NT2/D1 (cell line): ENCODE data around the gene RNF13.
"Not testable (repeated sequence)": the region's sequence is repeated elsewhere in the genome, so short reads cannot be mapped to it uniquely, and the experiment has no call there.

Source experiments
- DNase-seq: peaks from one replicate; pipeline ENCODE4 v3.0.0-alpha.2; 2011; ENCODE audit warnings: low read depth, low spot score
- H3K27me3 ChIP-seq: 2 replicates; pipeline ENCODE4 v1.6.0; 2011; ENCODE audit warnings: mild to moderate bottlenecking; ENCODE audit not compliant: insufficient read length, insufficient read depth
- H3K36me3 ChIP-seq: 2 replicates; pipeline ENCODE4 v1.6.1; 2011; ENCODE audit warnings: mild to moderate bottlenecking, low read length, mixed read lengths; ENCODE audit not compliant: insufficient read depth, insufficient read length
- H3K4me1 ChIP-seq: 2 replicates; pipeline ENCODE4 v1.5.1; 2011; ENCODE audit not compliant: insufficient read depth, insufficient read length
- H3K4me3 ChIP-seq: 2 replicates; pipeline ENCODE4 v1.5.1; 2011; ENCODE audit warnings: low read depth; ENCODE audit not compliant: insufficient read length
- H3K9ac ChIP-seq: 2 replicates; pipeline ENCODE4 v1.6.0; 2011; ENCODE audit warnings: low read depth; ENCODE audit not compliant: insufficient read length
- H3K9me3 ChIP-seq: 2 replicates; pipeline ENCODE4 v1.5.1; 2011; ENCODE audit warnings: mild to moderate bottlenecking, low read length; ENCODE audit not compliant: insufficient read depth
- SUZ12 ChIP-seq: IDR thresholded peaks from 2 replicates; pipeline ENCODE4 v1.6.1; 2011; ENCODE audit not compliant: insufficient read length, insufficient read depth; ENCODE audit errors: extremely low read depth
- YY1 ChIP-seq: IDR thresholded peaks from 2 replicates; pipeline ENCODE4 v1.6.1; 2011; ENCODE audit not compliant: insufficient read length, insufficient read depth
- ZNF274 ChIP-seq: IDR thresholded peaks from 2 replicates; pipeline ENCODE4 v1.6.1; 2011; ENCODE audit warnings: mild to moderate bottlenecking, low read depth, low read length

RNF13 gene

GRCh38 chr3:149920119-149920518 is 107.1 kb downstream of the RNF13 start:
- Histone ChIP-seq H3K4me1 (no peaks in the 10 kb centered on the region), H3K9ac (no peak overlapping the region), H3K27me3 (no peaks in the 10 kb centered on the region), H3K4me3 (no peak overlapping the region), H3K9me3 (no peaks in the 10 kb centered on the region), H3K36me3 (peaks cover 4% of the 10 kb centered on the region)
- DNase-seq: no peak
- TF ChIP-seq YY1 (no peak), SUZ12 (no peak), ZNF274 (no peak)

GRCh38 chr3:149933008-149933407 is 120.0 kb downstream of the RNF13 start:
- no peaks in the 10 kb centered on the region for H3K36me3 ChIP-seq
- H3K4me1 ChIP-seq: no peaks in the 10 kb centered on the region
- no peak for TF ChIP-seq YY1
- TF ChIP-seq ZNF274: no peak
- H3K27me3 ChIP-seq: no peaks in the 10 kb centered on the region
- peaks cover 27% of the 10 kb centered on the region; the same call in 1 of the 2 replicates for H3K9me3 ChIP-seq
- DNase-seq: peak; percentile 9
- no peak overlapping the region for H3K9ac ChIP-seq
- H3K4me3 ChIP-seq: no peak overlapping the region

- no peaks in the 10 kb centered on the region for H3K36me3 ChIP-seq
- TF ChIP-seq YY1 (no peak), ZNF274 (no peak), SUZ12 (no peak)
- H3K4me3 ChIP-seq: no peak overlapping the region
- no peaks in the 10 kb centered on the region for H3K27me3 ChIP-seq
- no peak overlapping the region for H3K9ac ChIP-seq
- DNase-seq: no peak
- no peaks in the 10 kb centered on the region for H3K4me1 ChIP-seq
- H3K9me3 ChIP-seq: peaks cover 27% of the 10 kb centered on the region; the same call in 1 of the 2 replicates
Observed at GRCh38 chr3:149933858-149934257, 120.8 kb downstream of the RNF13 start.

DNA sequence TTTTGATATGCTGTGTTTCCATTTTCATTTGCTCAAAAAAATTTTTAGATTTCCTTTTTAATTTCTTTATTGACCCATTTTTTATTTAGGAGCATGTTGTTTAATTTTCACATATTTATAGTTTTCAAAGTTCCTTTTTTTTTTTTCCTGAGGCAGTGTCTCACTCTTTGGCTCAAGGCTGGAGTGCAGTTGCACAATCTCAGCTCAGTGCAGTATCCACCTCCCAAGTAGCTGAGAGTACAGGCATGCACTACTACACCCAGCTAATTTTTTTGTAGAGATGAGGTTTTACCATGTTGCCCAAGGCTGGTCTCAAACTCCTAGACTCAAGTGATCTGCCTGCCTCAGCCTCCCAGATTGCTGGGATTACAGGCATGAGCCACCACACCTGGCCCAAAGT is 121.5 kb downstream of the RNF13 start:
- no peak overlapping the region for H3K4me3 ChIP-seq
- H3K36me3 ChIP-seq: no peaks in the 10 kb centered on the region
- peaks cover 27% of the 10 kb centered on the region; the same call in 1 of the 2 replicates for H3K9me3 ChIP-seq
- H3K27me3 ChIP-seq: no peaks in the 10 kb centered on the region
- no peak for DNase-seq
- no peak overlapping the region for H3K9ac ChIP-seq
- H3K4me1 ChIP-seq: no peaks in the 10 kb centered on the region
- TF ChIP-seq YY1 (no peak), ZNF274 (no peak), SUZ12 (no peak)

DNA sequence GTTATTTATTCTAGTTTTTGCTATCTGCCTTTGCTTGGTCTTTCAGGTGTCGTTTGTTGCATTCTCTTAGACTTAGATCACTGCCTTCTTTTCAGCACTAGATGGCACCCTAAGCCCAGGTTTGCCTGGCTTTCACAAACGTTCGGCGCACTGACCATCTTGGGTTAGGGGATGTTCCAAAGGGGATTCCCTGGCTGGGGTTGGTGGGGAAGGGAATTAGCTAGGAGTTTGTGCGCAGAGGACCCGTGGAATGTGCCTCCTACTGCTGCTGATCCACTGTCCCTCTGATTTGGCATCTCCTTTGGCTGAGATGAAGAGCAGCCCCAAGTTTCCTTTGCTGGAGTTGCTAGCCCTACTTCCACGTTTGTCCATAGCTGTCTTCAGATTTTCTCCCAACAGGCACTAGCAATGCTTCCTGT is 123.8 kb downstream of the RNF13 start:
- TF ChIP-seq YY1: no peak
- no peak for TF ChIP-seq SUZ12
- TF ChIP-seq ZNF274: no peak
- DNase-seq: peak; percentile 69
- no peaks in the 10 kb centered on the region for H3K27me3 ChIP-seq
- no peak overlapping the region for H3K9ac ChIP-seq
- H3K36me3 ChIP-seq: no peaks in the 10 kb centered on the region
- no peaks in the 10 kb centered on the region for H3K4me1 ChIP-seq
- H3K4me3 ChIP-seq: no peak overlapping the region
- H3K9me3 ChIP-seq: peaks cover 20% of the 10 kb centered on the region; the same call in 1 of the 2 replicates

GRCh38 chr3:149938392-149939055 is 125.5 kb downstream of the RNF13 start:
- H3K4me1 ChIP-seq, DNase-seq, H3K9ac ChIP-seq, H3K4me3 ChIP-seq, H3K9me3 ChIP-seq, H3K27me3 ChIP-seq, H3K36me3 ChIP-seq: not testable (repeated sequence)

DNA sequence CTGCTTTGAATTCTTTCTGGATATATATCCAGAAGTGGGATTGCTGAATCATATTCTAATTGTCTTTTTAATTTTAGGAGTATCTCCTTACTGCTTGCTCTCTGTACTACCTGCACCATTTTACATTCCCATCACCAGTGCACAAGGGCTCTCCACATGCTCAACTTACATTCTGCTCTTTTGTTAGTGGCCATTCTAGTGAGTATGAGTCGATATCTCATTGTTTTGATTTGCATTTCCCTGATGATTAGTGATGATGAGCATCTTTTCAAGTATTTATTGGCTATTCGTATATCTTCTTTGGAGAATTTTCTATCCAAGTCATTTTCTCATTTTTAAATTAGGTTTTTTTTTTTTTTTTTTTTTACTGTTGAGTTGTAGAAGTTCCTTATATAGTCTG is 128.2 kb downstream of the RNF13 start:
- DNase-seq: no peak
- Histone ChIP-seq H3K27me3 (no peaks in the 10 kb centered on the region), H3K4me3 (no peak overlapping the region), H3K9ac (no peak overlapping the region), H3K4me1 (no peaks in the 10 kb centered on the region), H3K36me3 (no peaks in the 10 kb centered on the region), H3K9me3 (no peaks in the 10 kb centered on the region)
- no peak for TF ChIP-seq SUZ12
- TF ChIP-seq ZNF274: no peak
- no peak for TF ChIP-seq YY1

GRCh38 chr3:149941946-149942345 is 128.9 kb downstream of the RNF13 start:
- no peak overlapping the region for H3K9ac ChIP-seq
- DNase-seq: no peak
- TF ChIP-seq YY1: no peak
- TF ChIP-seq ZNF274: no peak
- no peak for TF ChIP-seq SUZ12
- no peak overlapping the region for H3K4me3 ChIP-seq
- no peaks in the 10 kb centered on the region for H3K36me3 ChIP-seq
- no peaks in the 10 kb centered on the region for H3K9me3 ChIP-seq
- no peaks in the 10 kb centered on the region for H3K4me1 ChIP-seq
- no peaks in the 10 kb centered on the region for H3K27me3 ChIP-seq
